SIG-M5 treated with dmso at 0.1 percent for 504 hours (cell line): Measurements from ENCODE around the gene SUSD2.
A peak's percentile ranks its signal among the peaks of the same experiment; 100 is the strongest.
"Not testable (repeated sequence)": the region's sequence is repeated elsewhere in the genome, so short reads cannot be mapped to it uniquely, and the experiment has no call there.

Experiments used
- DNase-seq: peaks from one replicate; lab custom pipeline; 2025; ENCODE audit not compliant: unreplicated experiment; lab: John Stamatoyannopoulos, UW

SUSD2 gene

GRCh38 chr22:24186892-24187670 is 5.8 kb downstream of the SUSD2 start:
- DNase-seq: no peak

DNA sequence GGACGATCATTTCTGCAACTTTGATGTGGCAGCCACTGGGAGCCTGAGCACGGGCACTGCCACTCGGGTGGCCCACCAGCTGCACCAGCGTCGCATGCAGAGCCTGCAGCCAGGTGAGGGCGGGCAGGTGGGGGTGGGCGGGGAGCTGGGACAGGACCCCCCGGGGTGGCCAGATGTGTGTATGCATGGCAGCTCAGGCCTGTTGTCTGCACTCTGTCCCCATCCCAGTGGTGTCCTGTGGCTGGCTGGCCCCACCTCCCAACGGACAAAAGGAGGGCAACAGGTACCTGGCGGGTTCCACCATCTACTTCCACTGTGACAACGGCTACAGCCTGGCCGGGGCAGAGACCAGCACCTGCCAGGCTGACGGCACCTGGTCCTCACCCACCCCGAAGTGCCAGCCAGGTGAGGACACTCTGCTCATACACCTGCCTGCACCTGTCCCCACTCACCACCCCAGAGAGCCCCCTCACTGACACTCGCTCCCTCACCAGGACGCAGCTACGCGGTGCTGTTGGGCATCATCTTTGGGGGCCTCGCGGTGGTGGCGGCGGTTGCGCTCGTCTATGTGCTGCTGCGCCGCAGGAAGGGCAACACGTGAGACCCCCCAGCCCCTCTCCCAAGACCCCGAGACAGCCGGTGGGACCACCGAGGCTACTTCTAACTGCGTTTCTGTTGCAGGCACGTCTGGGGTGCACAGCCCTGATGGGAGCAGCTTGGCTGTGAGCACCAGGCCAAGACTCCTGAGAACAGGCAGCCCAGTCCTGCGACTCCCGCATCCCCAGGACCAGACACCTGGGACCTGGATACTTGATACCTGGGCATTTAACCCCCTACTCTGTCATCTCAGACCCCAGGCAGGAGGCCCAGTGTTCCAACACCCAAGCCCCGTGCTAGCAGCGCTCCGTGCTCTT is 6.7 kb downstream of the SUSD2 start:
- no peak for DNase-seq

DNA sequence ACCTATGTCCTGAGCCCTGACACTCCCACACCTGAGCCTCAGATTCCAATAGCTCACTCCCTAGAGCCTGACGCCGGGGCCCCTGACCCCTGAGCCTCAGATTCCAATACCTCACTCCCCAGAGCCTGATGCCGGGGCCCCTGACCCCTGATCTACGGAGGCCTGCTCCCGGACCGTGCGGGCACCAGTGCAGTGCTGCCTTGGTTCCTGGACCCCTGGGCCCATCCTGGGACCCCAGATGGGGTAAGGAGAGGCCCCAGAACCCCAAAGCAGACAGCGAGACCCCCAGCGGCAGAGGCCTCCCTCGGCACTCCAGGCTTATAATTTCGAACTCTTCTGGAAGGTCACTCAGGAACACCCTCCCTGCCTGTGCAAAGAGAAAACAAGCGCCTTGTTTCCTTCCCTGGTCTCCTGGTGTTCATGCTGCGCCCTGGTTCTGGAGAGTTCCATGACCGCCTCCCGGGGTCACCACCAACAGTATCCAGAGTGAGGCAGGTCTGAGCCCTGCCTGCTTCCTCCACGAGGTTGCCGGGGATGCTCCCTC is 7.5 kb downstream of the SUSD2 start:
- no peak for DNase-seq

GRCh38 chr22:24189249-24190158 is 8.2 kb downstream of the SUSD2 start:
- peak; percentile 26 for DNase-seq

DNA sequence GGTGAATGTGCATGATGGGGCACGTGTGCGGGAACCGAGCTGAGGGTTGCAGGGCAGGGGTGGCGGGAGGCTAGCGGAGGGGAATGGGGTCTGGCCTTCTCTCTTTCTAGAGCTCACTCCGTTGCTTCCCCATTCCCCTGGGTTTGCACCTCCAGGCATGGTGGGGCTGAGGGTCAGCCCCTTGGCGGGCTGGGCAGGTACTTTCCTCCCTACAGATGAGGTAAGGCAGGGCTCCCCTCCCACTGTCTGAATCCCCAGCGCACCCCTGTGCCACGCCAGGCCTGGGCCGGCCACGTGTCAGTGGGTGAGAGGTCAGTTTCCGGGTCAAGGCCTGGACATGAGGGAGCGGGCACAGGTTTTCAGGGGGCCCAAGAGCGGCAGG is 8.9 kb downstream of the SUSD2 start:
- no peak for DNase-seq

DNA sequence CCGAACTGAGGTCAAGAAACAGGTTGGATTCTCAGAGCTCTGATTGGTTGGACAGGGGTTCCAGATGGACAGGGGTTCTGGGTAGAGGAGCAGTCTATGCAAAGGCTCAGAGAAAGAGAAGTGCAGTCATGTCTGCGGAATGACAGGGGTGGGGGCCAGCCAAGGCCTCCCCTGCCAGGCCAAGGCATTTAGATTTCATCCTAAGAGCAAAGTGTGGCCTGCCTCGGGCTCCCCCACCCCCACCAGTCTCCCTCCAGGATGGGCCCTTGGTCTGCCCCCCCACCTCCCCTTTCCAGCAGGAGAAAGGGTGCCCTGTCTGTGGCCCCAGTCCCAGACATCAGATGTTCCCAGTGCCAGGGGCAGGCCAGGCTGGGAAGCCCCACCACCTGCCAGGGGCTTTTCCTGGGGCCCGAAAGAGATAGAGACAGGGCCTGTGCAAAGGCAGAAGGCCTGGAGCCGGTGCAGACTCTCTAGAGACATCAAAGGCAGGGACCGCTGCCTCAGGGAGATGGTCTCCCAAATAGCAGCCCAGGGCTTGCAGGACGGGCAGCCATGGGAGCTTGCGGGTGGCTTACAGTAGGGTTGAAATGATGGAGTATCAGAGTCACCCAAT is 9.4 kb downstream of the SUSD2 start:
- no peak for DNase-seq

- DNase-seq: no peak
Measured at GRCh38 chr22:24191381-24191841, 10.1 kb downstream of the SUSD2 start.

DNA sequence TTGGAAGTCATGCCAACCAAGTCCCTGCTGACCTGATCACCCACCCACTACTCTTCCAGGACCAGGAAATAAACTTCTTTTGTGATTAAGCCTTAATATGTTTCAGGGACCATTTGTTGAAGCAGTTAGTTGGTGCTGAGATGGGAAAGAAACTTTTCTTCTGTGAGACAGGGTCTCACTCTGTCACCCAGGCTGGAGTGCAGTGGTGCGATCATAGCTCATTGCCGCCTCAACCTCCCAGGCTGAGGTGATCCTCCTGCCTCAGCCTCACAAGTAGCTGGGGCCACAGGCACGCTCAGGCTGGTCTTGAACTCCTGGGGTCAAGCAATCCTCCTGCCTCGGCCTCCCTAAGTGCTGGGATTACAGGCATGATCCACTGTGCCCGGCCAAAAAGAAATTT is 10.6 kb downstream of the SUSD2 start:
- DNase-seq: no peak

- no peak for DNase-seq
Measured at GRCh38 chr22:24198682-24199052, 17.4 kb downstream of the SUSD2 start.

DNA sequence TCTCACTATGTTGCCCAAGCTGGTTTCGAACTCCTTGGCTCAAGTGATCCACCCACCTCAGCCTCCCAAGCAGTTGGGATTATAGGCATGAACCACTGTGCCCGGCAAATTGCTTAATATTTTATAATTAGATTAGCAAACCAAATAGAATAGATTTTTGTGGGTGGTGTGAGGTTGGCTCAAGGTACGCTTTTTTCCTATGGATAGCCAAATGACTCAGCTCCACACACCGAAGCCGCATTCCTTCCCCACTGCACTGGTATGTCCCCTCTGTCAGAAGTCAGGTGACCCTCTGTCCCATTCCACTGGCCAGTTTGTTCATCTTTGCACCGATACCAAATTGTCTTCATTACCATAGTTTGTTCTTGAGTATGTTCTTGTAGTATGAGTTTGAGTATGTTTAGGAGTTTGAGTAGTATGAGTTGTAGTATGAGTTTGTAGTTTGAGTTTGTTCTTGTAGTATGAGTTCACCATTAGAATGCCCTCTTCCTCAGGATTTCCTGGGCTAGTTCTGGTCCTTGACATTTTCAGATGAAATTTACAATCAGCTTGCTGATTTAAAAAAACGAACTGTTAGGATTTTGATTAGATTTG is 19.4 kb downstream of the SUSD2 start:
- DNase-seq: no peak

GRCh38 chr22:24201681-24202614 is 20.7 kb downstream of the SUSD2 start:
- DNase-seq: no peak

GRCh38 chr22:24203856-24204255 is 22.6 kb downstream of the SUSD2 start:
- not testable (repeated sequence) for DNase-seq

DNA sequence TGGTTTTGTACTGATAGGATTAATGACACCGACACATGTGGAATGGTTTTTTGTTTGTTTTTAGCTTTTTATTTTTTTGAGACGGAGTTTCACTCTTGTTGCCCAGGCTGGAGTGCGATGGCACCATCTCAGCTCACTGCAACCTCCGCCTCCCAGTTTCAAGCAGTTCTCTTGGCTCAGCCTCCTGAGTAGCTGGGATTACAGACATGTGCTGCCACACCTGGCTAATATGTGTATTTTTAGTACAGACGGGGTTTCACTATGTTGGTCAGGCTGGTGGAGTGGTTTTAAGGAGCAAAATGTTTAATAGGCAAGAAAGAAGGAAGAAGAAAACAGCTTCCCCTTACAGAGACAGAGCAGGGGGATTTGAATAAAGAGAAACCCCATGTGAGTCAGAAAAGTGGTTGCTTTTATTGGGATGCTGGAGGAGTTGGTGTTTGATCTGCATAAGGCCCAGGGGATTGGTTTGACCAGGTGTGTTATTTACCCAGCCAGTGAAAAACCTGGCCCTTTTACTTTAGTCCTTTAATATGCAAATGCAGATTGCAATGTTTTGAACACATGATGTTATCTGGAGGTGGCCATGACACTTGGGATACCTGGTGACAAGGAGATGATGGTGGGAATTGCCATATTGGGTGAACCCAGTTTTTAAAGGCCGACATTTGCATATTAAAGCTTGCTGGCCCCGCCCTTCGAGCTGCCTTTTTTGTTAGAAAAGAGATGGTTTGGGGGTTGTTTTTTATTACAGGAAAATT is 24.3 kb downstream of the SUSD2 start:
- DNase-seq: peak; percentile 37

DNA sequence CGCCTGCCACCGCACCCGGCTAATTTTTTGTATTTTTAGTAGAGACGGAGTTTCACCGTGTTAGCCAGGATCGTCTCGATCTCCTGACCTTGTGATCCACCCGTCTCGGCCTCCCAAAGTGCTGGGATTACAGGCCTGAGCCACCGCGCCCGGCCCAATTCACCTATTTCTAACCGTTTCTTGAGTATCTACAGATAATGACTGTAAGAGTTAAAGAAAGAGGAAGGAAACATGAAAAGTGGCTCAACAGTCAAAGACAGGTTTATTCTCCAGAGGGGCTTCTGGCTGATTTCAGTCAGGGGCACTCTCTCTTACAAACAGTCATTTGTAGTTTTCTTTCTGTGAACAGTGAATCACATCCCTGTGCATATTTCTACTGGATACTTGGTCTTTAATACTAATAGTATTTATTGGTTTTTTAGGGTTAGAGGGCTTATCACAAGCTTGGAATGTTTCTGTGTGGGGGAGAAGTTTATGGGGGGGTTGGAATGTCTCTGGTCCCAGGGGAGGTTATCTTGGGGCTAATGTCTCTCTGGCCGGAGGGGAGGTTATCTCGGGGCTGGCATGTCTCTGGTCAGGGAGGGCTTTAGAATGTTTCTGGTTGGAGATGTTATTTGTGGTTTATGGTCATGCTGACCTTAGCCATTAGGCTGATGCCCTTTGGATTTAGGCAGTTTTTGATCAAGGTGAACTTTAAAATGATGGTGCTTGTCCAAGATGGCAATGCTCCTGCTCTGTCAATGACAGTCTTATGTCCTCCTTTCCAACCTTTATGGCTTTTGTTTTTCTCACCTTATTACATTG is 25.4 kb downstream of the SUSD2 start:
- peak; percentile 50 for DNase-seq

GRCh38 chr22:24207264-24208011 is 26.2 kb downstream of the SUSD2 start:
- DNase-seq: no peak

DNA sequence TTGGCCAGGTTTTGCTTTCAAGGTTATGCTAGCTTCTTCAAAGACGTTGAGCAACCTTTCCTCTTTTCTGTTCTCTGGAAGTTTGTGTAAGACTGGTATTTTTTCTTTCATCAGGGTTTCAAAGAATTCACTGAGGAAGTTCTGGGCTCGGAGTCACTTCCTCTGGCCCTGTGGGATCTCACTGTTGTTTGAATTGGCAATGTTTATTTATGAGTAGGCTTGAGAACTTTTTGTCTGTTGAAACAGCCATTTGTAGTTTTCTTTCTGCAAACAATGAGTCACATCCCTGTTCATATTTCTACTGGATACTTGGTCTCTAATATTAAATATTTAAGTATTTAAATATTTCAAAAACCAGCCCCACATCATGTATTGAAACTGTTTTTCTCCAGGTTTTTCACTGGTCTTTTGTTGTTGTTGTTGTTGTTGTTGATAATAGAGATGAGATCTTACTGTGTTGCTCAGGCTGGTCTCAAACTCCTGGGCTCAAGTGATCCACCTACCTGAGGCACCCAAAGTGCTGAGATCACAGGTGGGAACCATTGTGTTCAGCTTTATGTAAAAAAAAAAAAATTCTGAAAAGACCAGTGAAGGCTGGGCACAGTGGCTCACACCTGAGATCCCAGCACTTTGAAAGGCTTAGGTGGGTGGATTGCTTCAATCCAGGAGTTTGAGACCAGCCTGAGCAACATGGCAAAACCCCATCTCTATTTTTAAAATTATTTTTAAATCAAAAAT is 26.9 kb downstream of the SUSD2 start:
- DNase-seq: peak; percentile 93
